Panc1 (cell line): ENCODE data around the gene WDR64. TPM values are rescaled to one million over a fixed set of nuclear protein-coding genes. Genes with fewer than 3 reads are reported as not detected.
"Not testable (repeated sequence)": the region's sequence is repeated elsewhere in the genome, so short reads cannot be mapped to it uniquely, and the experiment has no call there.

Experiments
- ATAC-seq: fragments of 200-7000 bp; cut with Tn5 transposase; 2 replicates; pipeline ENCODE4 v1.9.1; 2020; ENCODE audit warnings: mild to moderate bottlenecking, moderate library complexity
- BruUV-seq: library from RNA; stranded (reverse); fragments of 400-500 nt; replicated peaks from 2 replicates; lab custom pipeline; 2021; lab: Mats Ljungman, UMichigan
- CTCF ChIA-PET: fragments of 300-600 bp; sonication (Branson Sonifier 250); formaldehyde crosslinking; loops from one replicate; lab custom pipeline; 2022; ENCODE audit warnings: antibody characterized with exemption; lab: Charles Lee
- POLR2A ChIA-PET: fragments of 300-600 bp; sonication (Branson Sonifier 250); formaldehyde crosslinking; loops from one replicate; lab custom pipeline; 2022; ENCODE audit warnings: antibody characterized with exemption; lab: Charles Lee
- DNase-seq: peaks from one replicate; pipeline ENCODE4 v3.0.0-alpha.2; 2010; ENCODE audit warnings: low read depth, low spot score
- H3K27ac ChIP-seq: 2 replicates; pipeline ENCODE4 v1.5.1; 2011; ENCODE audit warnings: mild to moderate bottlenecking, low read length, inconsistent platforms
- H3K27me3 ChIP-seq: fragments of 200-500 bp; sonication (Bioruptor generic); 2 replicates; pipeline ENCODE4 v1.6.0; 2014; ENCODE audit warnings: low read length, inconsistent platforms; ENCODE audit not compliant: control insufficient read depth, insufficient read depth
- H3K36me3 ChIP-seq: fragments of 200-500 bp; sonication (Bioruptor generic); 2 replicates; pipeline ENCODE4 v1.5.1; 2014; ENCODE audit warnings: inconsistent platforms, mild to moderate bottlenecking, low read length, moderate library complexity; ENCODE audit not compliant: control insufficient read depth, insufficient read depth
- H3K4me1 ChIP-seq: 2 replicates; pipeline ENCODE4 v1.5.1; 2011; ENCODE audit warnings: inconsistent platforms, mild to moderate bottlenecking, low read length, moderate library complexity; ENCODE audit not compliant: control insufficient read depth, insufficient read depth
- H3K4me3 ChIP-seq, 2 experiments: 2 replicates each; pipeline ENCODE4 v1.5.1; 2011 to 2012; ENCODE audit warnings: low read depth in 2 of 2, low read length in 2 of 2, mild to moderate bottlenecking in 2 of 2, inconsistent platforms in 1 of 2, moderate library complexity in 1 of 2
- H3K9me3 ChIP-seq: fragments of 200-500 bp; sonication (Bioruptor generic); 2 replicates; pipeline ENCODE4 v1.5.1; 2014; ENCODE audit warnings: low read depth, mild to moderate bottlenecking, inconsistent platforms, low read length, moderate library complexity; ENCODE audit not compliant: control insufficient read depth, insufficient read depth
- CTCF ChIP-seq: fragments of 450-650 bp; IDR thresholded peaks from 2 replicates; pipeline ENCODE4 v1.5.1; 2017; ENCODE audit warnings: mild to moderate bottlenecking
- POLR2AphosphoS5 ChIP-seq: IDR thresholded peaks from 2 replicates; pipeline ENCODE4 v1.6.1; 2012; ENCODE audit warnings: mild to moderate bottlenecking, low read depth, low read length, moderate library complexity
- REST ChIP-seq, 2 experiments: IDR thresholded peaks; 2 replicates each; pipeline ENCODE4 v1.6.1; 2011 to 2012; ENCODE audit warnings: low read depth in 2 of 2, control low read depth in 1 of 2, low read length in 1 of 2, mild to moderate bottlenecking in 1 of 2, moderate library complexity in 1 of 2; ENCODE audit not compliant: insufficient read depth in 1 of 2
- SIN3A ChIP-seq: IDR thresholded peaks from 2 replicates; pipeline ENCODE4 v1.6.1; 2012; ENCODE audit warnings: low read depth, mild to moderate bottlenecking, low read length, moderate library complexity, borderline replicate concordance; ENCODE audit not compliant: insufficient read depth
- TCF7L2 ChIP-seq: IDR thresholded peaks from 2 replicates; pipeline ENCODE4 v1.6.1; 2011; ENCODE audit warnings: mild to moderate bottlenecking, low read depth, low read length, inconsistent platforms
- in situ Hi-C: cut with HindIII; loops from 2 replicates; pipeline ENCODE4 v1.10.0; 2016; ENCODE audit warnings: low sequenced_read_pairs, low pct_unique_long_range_greater_than_20kb
- intact Hi-C: fragments of 100-400 bp; cut with micrococcal nuclease; formaldehyde crosslinking; loops from one replicate; pipeline ENCODE4 v1.10.0; 2022; ENCODE audit not compliant: unreplicated experiment
- total RNA-seq: library from RNA; stranded (reverse); gene quantifications from one replicate; pipeline ENCODE4 v1.2.1, GENCODE V29; 2021; ENCODE audit not compliant: unreplicated experiment

Gene WDR64
- total RNA-seq, 1 experiment from 2014 or later: not detected

GRCh38 chr1:241654641-241655040 lies 2.6 kb downstream of the WDR64 start:
- H3K27ac ChIP-seq: no peak overlapping the region
- no peak for TF ChIP-seq CTCF
- TF ChIP-seq REST (IDR thresholded peaks at IDR 0.05; ENCODE audit: insufficient read depth in 1 of 2, low read depth in 2 of 2, low read length in 1 of 2): no peak
- no peak for TF ChIP-seq TCF7L2
- no peak for TF ChIP-seq POLR2AphosphoS5
- TF ChIP-seq SIN3A: no peak
- H3K9me3 ChIP-seq: no peaks in the 10 kb centered on the region
- no TSS peak for BruUV-seq
- H3K4me3 ChIP-seq: no peak overlapping the region
- intact Hi-C loops: no loop called here
- ATAC-seq (no peak), DNase-seq (no peak)
- CTCF ChIA-PET: no interaction called here
- in situ Hi-C loops: no loop called here
- H3K36me3 ChIP-seq: no peaks in the 10 kb centered on the region
- H3K27me3 ChIP-seq: no peaks in the 10 kb centered on the region
- no peaks in the 10 kb centered on the region for H3K4me1 ChIP-seq
- POLR2A ChIA-PET: no interaction called here

- in situ Hi-C loops: no loop called here
- ATAC-seq (no peak), DNase-seq (no peak)
- POLR2A ChIA-PET: no interaction called here
- Histone ChIP-seq H3K9me3 (no peaks in the 10 kb centered on the region), H3K4me3 (no peak overlapping the region), H3K27ac (no peak overlapping the region), H3K27me3 (no peaks in the 10 kb centered on the region), H3K4me1 (no peaks in the 10 kb centered on the region), H3K36me3 (no peaks in the 10 kb centered on the region)
- TF ChIP-seq CTCF: no peak
- TF ChIP-seq SIN3A: no peak
- no peak for TF ChIP-seq TCF7L2
- no peak for TF ChIP-seq POLR2AphosphoS5
- no peak for TF ChIP-seq REST (IDR thresholded peaks at IDR 0.05; ENCODE audit: insufficient read depth in 1 of 2, low read depth in 2 of 2, low read length in 1 of 2)
- intact Hi-C loops: no loop called here
- CTCF ChIA-PET: no interaction called here
- no TSS peak for BruUV-seq
Observed at GRCh38 chr1:241658081-241658793, 6.2 kb downstream of the WDR64 start.

DNA sequence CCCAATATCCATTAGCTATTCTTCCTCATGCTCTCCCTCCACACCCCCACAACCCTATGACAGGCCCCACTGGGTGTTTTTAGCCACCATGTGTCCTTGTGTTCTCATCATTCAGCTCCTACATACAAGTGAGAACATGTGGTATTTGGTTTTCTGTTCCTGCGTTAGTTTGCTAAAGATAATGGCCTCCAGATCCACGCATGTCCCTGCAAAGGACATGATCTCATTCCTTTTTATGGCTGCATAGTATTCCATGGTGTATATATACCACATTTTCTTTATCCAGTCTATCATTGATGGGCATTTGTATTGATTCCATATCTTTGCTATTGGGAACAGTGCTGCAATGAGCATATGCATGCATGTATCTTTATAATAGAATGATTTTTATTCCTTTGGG lies 6.9 kb downstream of the WDR64 start:
- H3K27ac ChIP-seq, BruUV-seq, H3K27me3 ChIP-seq, DNase-seq, intact Hi-C loops, H3K4me1 ChIP-seq, H3K4me3 ChIP-seq, POLR2A ChIA-PET, H3K36me3 ChIP-seq, H3K9me3 ChIP-seq, in situ Hi-C loops, ATAC-seq, CTCF ChIA-PET: not testable (repeated sequence)
